C4-2B (cell line): Measurements from ENCODE around the gene MED12.

Source experiments
- CTCF ChIP-seq: fragments of 450-650 bp; conservative IDR thresholded peaks from 2 replicates; pipeline ENCODE4 v1.5.1; 2017; ENCODE audit warnings: mild to moderate bottlenecking
- ZFX ChIP-seq: fragments of 450-650 bp; IDR thresholded peaks from 2 replicates; pipeline ENCODE4 v1.6.1; 2017

GRCh38 chrX:71174795-71175194, 56.4 kb downstream of the MED12 start:
- TF ChIP-seq CTCF (no peak), ZFX (no peak)
